Cardiac muscle cell (in vitro differentiated cells and primary cell): Measurements from ENCODE around the gene EFNA3. TPM values are rescaled to one million over a fixed set of nuclear protein-coding genes. Genes with fewer than 3 reads are reported as not detected.
A peak's percentile ranks its signal among the peaks of the same experiment; 100 is the strongest.

Experiments
- DNase-seq, 2 donors: peaks; one replicate each; pipeline versions ENCODE4 v3.0.0 to v3.0.0-alpha.2; 2010 to 2017; ENCODE audit warnings: low read depth in 1 of 2, low spot score in 1 of 2
- H3K27ac ChIP-seq: fragments of 200-600 bp; sonication (generic); 2 replicates; pipeline ENCODE4 v1.5.1; 2016
- H3K27me3 ChIP-seq: fragments of 200-600 bp; sonication (generic); 2 replicates; pipeline ENCODE4 v1.6.0; 2016; ENCODE audit warnings: control low read depth
- H3K36me3 ChIP-seq: fragments of 200-600 bp; sonication (generic); 2 replicates; pipeline ENCODE4 v1.5.1; 2016; ENCODE audit warnings: control low read depth
- H3K4me1 ChIP-seq: fragments of 200-600 bp; sonication (generic); 2 replicates; pipeline ENCODE4 v1.8.1; 2017; ENCODE audit warnings: low read depth, mild to moderate bottlenecking, mixed run types
- H3K4me3 ChIP-seq: fragments of 200-600 bp; sonication (generic); 2 replicates; pipeline ENCODE4 v1.5.1; 2016; ENCODE audit warnings: mild to moderate bottlenecking
- H3K9me3 ChIP-seq: fragments of 200-600 bp; sonication (generic); 2 replicates; pipeline ENCODE4 v1.5.1; 2017; ENCODE audit warnings: low read depth, mild to moderate bottlenecking, control low read depth
- polyA plus RNA-seq: library from polyadenylated mRNA; unstranded; fragments of >200 nt; fragmentation: Nextera tagmentation; extraction: Ambion mirVana; gene quantifications from 2 replicates; pipeline ENCODE4 v1.2.1, GENCODE V29; 2016
- total RNA-seq: library from RNA; depleted of rRNA; stranded (reverse); fragments of >200 nt; gene quantifications from 2 replicates; pipeline ENCODE4 v1.2.3, GENCODE V29; 2016
- TF ChIP-seq, protein P1 (sequence below): IDR thresholded peaks from 2 replicates; pipeline ENCODE4 v1.5.1; 2012; ENCODE audit warnings: low read depth, mild to moderate bottlenecking, low read length

The EFNA3 gene
- total and polyA plus RNA-seq, 2 experiments from 2014 or later, result 26.3 to 43.0 TPM

DNA sequence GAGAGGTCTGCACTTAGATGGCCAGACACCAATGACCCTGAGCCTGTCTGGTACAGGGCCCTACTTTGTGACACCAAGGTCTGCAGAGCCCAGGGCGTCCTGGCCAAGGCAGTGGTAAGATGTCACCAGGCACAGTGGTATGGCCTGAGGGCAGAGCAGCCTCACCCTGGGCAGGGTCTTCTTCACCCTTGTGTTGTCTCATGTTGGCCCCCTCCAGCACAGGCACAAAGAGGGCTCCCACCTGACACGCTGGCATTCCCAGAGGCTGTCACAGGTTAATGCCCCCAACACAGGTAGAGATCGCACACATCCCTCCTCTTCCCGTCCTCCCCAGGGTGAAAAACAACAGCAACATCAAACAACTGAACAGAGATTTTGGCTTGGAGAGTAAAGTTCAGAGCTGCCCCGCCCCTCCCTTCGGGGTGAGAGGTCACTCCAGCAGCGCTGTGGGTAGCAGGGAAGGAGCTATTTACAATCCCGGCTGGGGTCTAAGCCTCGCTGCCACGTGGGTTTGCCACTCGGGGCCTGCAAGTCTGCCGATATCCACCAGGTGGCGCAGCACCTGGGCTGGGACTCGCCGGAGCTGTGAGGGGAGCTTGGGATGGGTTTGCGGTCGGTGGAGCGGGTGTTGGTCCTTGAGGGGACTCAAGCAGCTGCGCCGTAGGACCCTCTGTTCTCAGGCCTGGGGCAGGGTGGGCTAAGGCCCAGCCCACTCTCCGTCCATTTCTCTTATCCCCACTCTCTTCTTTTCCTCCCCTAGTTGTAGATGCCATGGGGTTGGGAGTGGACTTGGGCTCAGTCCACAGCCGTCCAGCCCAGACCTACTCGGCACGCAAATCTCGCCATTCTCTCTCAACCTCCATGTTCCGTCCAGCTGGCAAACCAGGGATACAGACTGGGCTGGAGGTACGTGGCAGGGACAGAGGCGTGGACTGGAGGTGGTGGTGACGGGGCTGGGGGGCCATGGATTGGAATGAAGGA is 12.7 kb downstream of the EFNA3 start:
- no peak overlapping the region for H3K27ac ChIP-seq
- H3K36me3 ChIP-seq, result no peaks in the 10 kb centered on the region
- no peaks in the 10 kb centered on the region for H3K9me3 ChIP-seq
- H3K4me1 ChIP-seq, result peaks cover 24% of the 10 kb centered on the region
- DNase-seq, result peak; percentile 81 to 85
- H3K4me3 ChIP-seq, result no peak overlapping the region
- TF ChIP-seq, protein P1, sequence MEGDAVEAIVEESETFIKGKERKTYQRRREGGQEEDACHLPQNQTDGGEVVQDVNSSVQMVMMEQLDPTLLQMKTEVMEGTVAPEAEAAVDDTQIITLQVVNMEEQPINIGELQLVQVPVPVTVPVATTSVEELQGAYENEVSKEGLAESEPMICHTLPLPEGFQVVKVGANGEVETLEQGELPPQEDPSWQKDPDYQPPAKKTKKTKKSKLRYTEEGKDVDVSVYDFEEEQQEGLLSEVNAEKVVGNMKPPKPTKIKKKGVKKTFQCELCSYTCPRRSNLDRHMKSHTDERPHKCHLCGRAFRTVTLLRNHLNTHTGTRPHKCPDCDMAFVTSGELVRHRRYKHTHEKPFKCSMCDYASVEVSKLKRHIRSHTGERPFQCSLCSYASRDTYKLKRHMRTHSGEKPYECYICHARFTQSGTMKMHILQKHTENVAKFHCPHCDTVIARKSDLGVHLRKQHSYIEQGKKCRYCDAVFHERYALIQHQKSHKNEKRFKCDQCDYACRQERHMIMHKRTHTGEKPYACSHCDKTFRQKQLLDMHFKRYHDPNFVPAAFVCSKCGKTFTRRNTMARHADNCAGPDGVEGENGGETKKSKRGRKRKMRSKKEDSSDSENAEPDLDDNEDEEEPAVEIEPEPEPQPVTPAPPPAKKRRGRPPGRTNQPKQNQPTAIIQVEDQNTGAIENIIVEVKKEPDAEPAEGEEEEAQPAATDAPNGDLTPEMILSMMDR, result peak; percentile 96
- H3K27me3 ChIP-seq, result no peaks in the 10 kb centered on the region

DNA sequence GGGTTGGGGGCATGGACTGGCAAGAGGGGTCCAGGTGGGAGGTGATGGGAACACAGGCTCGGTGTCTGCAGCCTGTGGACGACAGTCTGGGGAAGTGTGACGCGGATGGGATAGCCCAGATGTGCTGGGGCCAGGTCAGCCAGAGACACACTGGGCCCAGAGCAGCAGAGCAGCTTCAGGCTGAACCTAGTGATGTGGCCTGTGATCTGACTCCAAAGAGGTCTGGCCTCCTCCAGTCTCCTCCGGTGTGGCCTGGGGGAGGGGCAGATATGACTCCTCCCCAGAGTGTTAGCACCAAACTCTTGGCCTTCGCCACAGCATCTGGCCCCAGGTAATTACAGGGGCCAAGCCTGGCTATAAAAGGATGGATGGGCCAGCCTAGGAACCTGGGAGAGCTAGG is 13.5 kb downstream of the EFNA3 start:
- Histone ChIP-seq H3K9me3 (no peaks in the 10 kb centered on the region), H3K36me3 (no peaks in the 10 kb centered on the region), H3K27ac (no peak overlapping the region), H3K4me1 (peaks cover 21% of the 10 kb centered on the region), H3K4me3 (no peak overlapping the region), H3K27me3 (no peaks in the 10 kb centered on the region)
- DNase-seq, result no peak
- TF ChIP-seq, protein P1, result no peak

DNA sequence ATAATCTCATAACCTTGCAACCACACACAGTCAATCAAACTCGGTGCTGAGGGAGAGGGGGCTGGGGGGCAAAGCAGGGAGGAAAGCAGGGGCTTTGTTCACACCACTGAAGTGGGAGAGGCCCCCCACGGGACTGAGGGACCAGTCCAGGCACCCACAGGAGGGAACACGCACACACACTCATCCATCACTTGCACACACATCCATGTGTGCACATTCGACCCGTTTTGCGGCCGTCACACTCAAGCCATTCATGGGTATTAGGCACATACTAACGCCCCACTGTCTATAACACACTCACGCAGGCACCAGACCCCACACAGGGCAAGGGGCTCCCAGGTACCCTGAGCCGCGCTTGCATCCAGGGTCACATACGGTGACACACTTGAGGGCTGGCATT is 14.0 kb downstream of the EFNA3 start:
- Histone ChIP-seq H3K4me3 (no peak overlapping the region), H3K36me3 (no peaks in the 10 kb centered on the region), H3K4me1 (peaks cover 16% of the 10 kb centered on the region), H3K9me3 (no peaks in the 10 kb centered on the region), H3K27ac (no peak overlapping the region), H3K27me3 (no peaks in the 10 kb centered on the region)
- TF ChIP-seq, protein P1, result no peak
- no peak for DNase-seq

DNA sequence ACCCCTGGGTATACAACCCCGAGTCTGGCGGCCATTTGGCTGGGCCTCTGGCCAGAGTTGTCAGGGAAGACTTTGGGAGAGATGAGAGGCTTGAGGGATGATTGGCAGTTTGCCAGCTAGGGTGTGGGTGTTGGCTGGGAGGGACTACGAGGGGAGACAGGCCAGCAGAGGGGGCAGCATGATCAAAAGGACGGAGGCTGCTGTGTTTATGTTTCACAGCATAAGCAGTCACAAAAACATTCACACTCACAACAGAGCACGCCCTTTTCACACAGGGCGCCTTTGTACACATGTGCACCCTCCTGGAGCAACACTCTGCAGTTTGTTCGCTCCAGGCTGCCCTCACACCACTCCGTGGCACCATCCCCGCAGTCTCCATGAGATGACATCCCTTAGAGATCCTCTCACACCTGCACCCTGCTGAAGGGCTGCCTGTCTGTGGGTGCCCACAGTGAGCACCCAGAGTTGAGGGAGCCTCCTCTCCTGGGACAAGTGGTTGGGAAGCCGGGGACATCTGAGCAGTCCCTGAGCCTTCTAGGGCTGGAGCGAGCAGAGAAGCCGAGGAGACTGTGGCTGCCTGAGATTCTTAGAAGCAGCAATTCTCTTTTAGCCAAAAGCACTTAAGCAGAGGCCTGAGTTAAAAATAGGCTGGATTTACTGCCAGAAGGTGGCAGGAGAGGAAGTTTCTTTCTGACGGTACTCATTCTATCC is 15.4 kb downstream of the EFNA3 start:
- TF ChIP-seq, protein P1, result peak; percentile 54
- H3K36me3 ChIP-seq, result no peaks in the 10 kb centered on the region
- H3K9me3 ChIP-seq, result no peaks in the 10 kb centered on the region
- DNase-seq, result peak; percentile 74 to 82
- H3K27me3 ChIP-seq, result no peaks in the 10 kb centered on the region
- H3K27ac ChIP-seq, result peak overlapping the region; percentile 84
- peaks cover 14% of the 10 kb centered on the region for H3K4me1 ChIP-seq
- H3K4me3 ChIP-seq, result no peak overlapping the region

DNA sequence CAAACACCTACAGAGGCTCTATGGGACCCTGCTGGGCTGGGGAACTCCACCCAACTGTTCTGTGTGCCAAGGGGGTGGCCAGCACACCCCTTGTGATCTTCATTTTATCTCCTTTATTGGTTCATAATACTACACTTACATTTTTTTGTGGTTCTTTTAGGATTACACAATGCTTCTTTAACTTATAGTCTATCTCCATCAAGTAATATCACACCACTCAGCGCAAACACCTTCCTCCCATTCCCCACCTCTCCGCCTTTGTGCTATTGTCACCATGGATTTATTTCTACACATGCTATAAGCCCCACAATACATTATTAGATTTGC is 15.9 kb downstream of the EFNA3 start:
- Histone ChIP-seq H3K4me1 (peaks cover 14% of the 10 kb centered on the region), H3K4me3 (no peak overlapping the region), H3K27me3 (no peaks in the 10 kb centered on the region), H3K27ac (peak overlapping the region; percentile 84), H3K36me3 (no peaks in the 10 kb centered on the region), H3K9me3 (no peaks in the 10 kb centered on the region)
- no peak for DNase-seq
- TF ChIP-seq, protein P1, result no peak
